Mucosa of rectum (tissue), 2 donors: ENCODE data around the gene STMN3.

ENCODE experiments used
- H3K27ac ChIP-seq, 2 donors: one replicate each; pipeline ENCODE4 v1.7.0; 2013; ENCODE audit warnings: inconsistent platforms in 2 of 2, low read depth in 2 of 2, low read length in 2 of 2
- H3K27me3 ChIP-seq, 2 donors: one replicate each; pipeline ENCODE4 v1.7.0; 2013; ENCODE audit warnings: low read length in 2 of 2; ENCODE audit not compliant: control insufficient read depth in 2 of 2, insufficient read depth in 2 of 2
- H3K36me3 ChIP-seq, 2 donors: one replicate each; pipeline ENCODE4 v1.7.0; 2013; ENCODE audit warnings: low read length in 2 of 2; ENCODE audit not compliant: control insufficient read depth in 2 of 2, insufficient read depth in 2 of 2
- H3K4me1 ChIP-seq, 2 donors: one replicate each; pipeline ENCODE4 v1.7.0; 2013; ENCODE audit warnings: low read length in 2 of 2, mild to moderate bottlenecking in 1 of 2; ENCODE audit not compliant: control insufficient read depth in 2 of 2, insufficient read depth in 2 of 2
- H3K4me3 ChIP-seq, 2 donors: one replicate each; pipeline ENCODE4 v1.7.0; 2013; ENCODE audit warnings: low read length in 2 of 2
- H3K9ac ChIP-seq, 2 donors: one replicate each; pipeline ENCODE4 v1.7.0; 2013; ENCODE audit warnings: low read length in 2 of 2, low read depth in 1 of 2, mild to moderate bottlenecking in 1 of 2
- H3K9me3 ChIP-seq, 2 donors: one replicate each; pipeline ENCODE4 v1.7.0; 2013; ENCODE audit warnings: low read length in 2 of 2; ENCODE audit not compliant: control insufficient read depth in 2 of 2
- donor health status: healthy.
- donor health status: Normal muscosa, but diverticular disease.

STMN3 gene

DNA sequence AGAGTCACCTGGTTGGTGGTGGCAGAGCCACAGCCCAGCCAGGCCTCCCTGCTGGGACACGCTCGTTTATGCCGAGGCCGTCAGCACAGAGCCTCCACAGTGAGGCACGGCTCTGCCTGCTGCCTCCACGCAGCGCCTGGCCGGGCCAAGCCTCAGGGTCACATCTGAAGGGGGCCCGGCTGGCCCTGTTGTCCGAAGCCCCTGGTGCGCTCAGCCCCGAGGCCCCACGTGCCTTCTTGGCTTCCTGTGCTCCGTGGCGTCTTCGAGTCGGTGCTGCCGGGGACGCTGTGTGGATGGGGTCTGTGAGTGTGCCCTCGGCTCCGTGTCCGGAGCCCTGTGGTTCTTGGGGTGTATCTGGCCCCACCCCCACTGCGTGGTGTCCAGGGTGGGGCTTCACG is 32.9 kb upstream of the STMN3 start:
- Histone ChIP-seq H3K36me3 (no peaks in the 10 kb centered on the region), H3K9me3 (no peaks in the 10 kb centered on the region), H3K4me3 (peak overlapping the region; percentile 36 to 59), H3K4me1 (peaks cover 33 to 36% of the 10 kb centered on the region in 2 donors), H3K27ac (peak overlapping the region; percentile 83 to 85), H3K9ac (peak overlapping the region in 1 of 2 donors; percentile 70), H3K27me3 (no peaks in the 10 kb centered on the region)

DNA sequence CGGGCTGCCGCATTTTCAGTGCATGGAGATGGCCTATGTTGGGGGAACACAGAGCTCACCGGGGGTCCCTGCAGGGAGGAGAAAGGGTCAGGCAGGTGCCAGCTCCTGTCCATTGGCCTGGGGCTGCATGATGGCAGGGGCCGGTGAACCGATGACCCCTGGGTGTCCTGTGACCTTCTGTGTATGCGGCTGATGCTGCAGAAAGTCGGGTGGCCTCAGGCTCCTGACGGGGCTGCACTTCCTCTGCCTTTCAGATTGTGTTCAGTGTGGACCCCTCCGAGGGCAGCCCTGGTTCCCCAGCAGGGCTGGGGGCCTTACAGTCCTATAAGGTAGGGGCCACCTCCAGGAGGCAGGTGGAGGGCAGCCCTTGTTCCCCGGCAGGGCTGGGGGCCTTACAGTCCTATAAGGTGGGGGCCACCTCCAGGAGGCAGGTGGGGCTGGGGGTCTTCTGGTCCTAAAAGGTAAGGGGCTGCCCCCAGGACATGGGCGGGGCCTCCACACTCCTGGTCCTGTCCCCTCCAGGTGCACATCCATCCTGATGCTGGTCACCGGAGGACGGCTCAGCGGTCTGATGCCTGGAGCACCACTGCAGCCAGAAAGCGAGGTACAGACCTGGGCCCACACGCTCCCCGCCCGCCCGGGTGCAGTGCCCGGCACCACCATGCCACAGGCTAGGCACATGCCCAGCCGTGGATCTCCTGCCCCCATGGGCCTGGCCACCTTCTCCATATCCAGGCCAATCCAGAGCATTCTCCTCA is 32.2 kb upstream of the STMN3 start:
- H3K36me3 ChIP-seq, result no peaks in the 10 kb centered on the region
- H3K4me3 ChIP-seq, result no peak overlapping the region
- H3K9ac ChIP-seq, result no peak overlapping the region
- H3K9me3 ChIP-seq, result no peaks in the 10 kb centered on the region
- H3K4me1 ChIP-seq, result peaks cover 29 to 30% of the 10 kb centered on the region in 2 donors
- H3K27ac ChIP-seq, result peak overlapping the region in 1 of 2 donors; percentile 85
- H3K27me3 ChIP-seq, result no peaks in the 10 kb centered on the region

DNA sequence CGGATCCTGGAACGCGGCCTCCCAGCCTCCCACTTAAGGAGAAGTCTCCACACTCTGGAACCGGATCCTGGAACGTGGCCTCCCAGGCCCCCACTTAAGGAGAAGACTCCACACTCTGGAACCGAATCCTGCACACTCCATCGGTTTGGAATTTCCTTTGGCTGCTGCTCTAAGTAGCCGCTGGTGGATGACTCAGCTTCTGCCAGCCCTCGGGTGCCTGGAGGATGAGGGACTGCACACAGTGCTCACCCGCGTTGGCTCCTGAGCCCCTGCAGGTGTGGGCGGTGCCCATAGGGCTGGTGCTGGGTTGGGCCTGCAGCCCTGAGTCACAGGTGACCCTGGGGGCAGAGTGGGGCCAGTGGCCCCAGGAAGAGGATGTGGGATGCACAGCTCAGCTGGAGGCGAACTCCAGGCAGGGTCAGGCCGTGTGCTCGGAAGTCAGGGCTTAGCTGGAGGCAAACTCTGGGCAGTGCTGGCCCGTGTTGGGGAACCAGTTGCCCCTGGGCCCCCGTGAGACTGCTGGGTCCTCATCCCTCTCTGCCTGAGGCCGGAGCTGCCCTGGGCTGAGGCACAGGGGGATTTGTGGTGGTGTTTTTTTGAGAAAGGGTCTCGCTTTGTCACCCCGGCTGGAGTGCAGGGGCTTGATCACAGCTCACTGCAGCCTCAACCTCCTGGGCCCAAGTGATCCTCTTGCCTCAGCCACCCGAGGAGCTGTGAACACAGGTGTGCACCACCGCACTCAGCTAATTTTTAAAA is 29.3 kb upstream of the STMN3 start:
- Histone ChIP-seq H3K27me3 (no peaks in the 10 kb centered on the region), H3K9me3 (no peaks in the 10 kb centered on the region), H3K27ac (peak overlapping the region; percentile 34 to 61), H3K9ac (no peak overlapping the region), H3K36me3 (peaks cover 4% of the 10 kb centered on the region in 2 donors), H3K4me3 (no peak overlapping the region), H3K4me1 (peaks cover 17 to 19% of the 10 kb centered on the region in 2 donors)

DNA sequence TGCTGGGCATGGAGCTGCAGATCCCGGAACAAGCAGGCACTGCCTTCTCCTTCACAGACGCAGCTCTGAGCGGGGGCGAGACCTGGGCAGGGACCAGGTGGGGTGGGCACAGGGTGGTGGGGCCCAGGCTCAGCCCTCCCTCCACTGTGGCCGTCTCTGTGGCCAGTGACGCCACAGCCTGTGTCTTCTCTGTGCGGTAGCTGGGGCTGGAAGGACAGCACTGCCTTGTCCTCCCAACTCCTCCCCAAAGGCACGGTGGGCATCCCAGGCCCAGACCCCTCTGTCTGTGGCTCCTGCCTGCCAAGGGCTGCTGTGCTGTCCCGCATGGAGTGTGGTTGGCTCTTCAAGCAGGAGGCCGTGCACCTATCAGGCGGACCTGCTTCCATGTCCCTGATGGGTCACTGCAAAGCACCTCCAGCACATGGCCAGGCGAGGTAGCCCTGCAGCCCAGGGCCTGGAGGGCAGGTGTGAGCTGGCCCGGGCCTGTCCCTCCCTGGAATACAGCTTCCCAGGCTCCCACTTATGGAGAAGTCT is 28.5 kb upstream of the STMN3 start:
- no peak overlapping the region for H3K4me3 ChIP-seq
- H3K9me3 ChIP-seq, result no peaks in the 10 kb centered on the region
- H3K4me1 ChIP-seq, result peaks cover 8 to 10% of the 10 kb centered on the region in 2 donors
- H3K36me3 ChIP-seq, result peaks cover 4 to 7% of the 10 kb centered on the region in 2 donors
- no peak overlapping the region for H3K9ac ChIP-seq
- no peaks in the 10 kb centered on the region for H3K27me3 ChIP-seq
- H3K27ac ChIP-seq, result peak overlapping the region; percentile 34 to 52

DNA sequence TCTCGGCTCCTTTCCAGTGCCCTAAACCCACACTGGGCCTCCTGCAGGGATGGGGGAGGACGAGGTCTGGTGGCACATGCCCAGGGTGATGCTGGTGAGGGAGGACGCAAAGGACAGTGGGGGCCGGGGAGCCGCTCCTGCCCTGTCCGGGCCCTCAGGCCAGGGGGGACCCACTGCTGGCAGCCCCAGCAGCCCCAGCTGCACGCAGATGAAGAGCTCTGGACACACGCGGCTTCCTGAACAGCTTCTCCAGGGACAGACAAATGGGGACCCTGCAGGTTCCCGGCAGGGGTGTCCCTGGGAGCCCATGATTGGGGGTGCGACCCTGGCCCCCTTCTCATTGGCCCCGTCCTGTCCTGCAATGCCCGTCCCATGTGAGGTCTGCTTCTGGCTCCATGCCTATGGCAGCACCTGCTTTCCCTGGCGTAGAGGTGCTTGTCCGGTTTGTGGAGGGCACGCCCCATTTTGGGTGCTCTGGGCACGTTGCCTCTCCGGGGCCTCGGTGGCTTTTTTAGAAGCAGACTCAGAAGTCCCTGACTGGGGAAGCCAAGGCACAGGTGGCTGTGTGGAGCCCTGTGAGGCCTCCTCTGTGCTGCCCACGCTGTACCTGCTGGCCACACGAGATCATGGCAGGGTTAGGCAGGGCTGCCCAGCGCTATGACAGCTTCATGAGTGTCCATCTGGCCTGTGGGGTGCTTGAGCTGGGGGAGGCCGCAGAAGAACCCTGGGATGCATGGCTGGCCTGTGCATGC is 27.8 kb upstream of the STMN3 start:
- Histone ChIP-seq H3K4me1 (peaks cover 2 to 4% of the 10 kb centered on the region in 2 donors), H3K27ac (no peak overlapping the region), H3K9ac (no peak overlapping the region), H3K9me3 (no peaks in the 10 kb centered on the region), H3K4me3 (no peak overlapping the region), H3K36me3 (peaks cover 4 to 7% of the 10 kb centered on the region in 2 donors), H3K27me3 (no peaks in the 10 kb centered on the region)

DNA sequence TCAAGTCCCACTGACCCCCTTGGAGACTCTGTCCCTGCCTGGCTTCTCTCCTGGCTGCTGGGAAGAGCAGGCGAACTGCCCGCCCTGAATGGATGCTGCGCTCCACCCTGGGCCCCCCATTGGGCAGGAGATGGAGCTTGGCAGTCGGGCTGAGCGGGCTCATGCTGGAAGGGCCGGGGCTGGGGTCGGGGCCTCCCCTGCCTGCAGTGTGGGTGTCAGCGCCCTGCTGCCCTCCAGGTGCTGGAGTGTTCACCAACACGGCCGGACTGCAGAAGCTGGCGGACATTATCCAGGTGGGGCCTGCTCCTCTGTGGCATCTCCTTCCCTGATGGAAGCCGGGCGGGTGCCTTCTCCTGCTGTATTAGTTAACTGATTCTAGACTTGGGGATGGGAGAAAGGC is 27.2 kb upstream of the STMN3 start:
- Histone ChIP-seq H3K4me1 (peaks cover 0 to 2% of the 10 kb centered on the region in 2 donors), H3K36me3 (peaks cover 4 to 10% of the 10 kb centered on the region in 2 donors)

DNA sequence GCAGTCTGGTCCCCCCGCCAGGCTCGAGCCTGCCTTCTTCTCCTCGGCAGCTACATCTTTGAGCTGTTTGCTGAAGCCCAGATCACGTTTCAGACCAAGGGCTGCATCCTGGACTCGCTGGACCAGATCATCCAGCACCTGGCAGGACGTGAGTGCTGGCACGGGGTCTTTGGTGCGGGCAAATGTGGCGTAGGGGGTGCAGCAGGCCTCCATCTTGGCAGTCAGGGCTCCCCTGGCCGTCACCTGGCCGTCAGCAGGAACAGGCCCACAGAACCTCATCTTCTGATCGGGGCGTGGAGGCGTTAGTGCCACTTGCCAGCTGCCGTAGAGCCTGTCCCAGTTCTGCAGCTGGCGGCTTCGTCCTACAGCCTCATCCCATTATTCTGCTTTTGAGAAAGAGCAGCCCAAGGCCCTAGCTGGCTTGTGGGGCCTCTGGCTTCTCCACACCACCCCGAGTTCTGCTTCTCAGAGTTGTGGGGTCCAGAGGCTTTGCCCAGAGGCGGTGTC is 26.6 kb upstream of the STMN3 start:
- Histone ChIP-seq H3K27ac (no peak overlapping the region), H3K4me1 (peaks cover 0 to 2% of the 10 kb centered on the region in 2 donors), H3K9ac (no peak overlapping the region), H3K4me3 (no peak overlapping the region), H3K36me3 (peaks cover 4 to 11% of the 10 kb centered on the region in 2 donors), H3K9me3 (no peaks in the 10 kb centered on the region), H3K27me3 (no peaks in the 10 kb centered on the region)

More for the DNA sequence above, 27.2 kb upstream of the STMN3 start:
- no peaks in the 10 kb centered on the region for H3K9me3 ChIP-seq
- no peak overlapping the region for H3K27ac ChIP-seq
- H3K9ac ChIP-seq, result no peak overlapping the region
- H3K27me3 ChIP-seq, result no peaks in the 10 kb centered on the region
- H3K4me3 ChIP-seq, result no peak overlapping the region

DNA sequence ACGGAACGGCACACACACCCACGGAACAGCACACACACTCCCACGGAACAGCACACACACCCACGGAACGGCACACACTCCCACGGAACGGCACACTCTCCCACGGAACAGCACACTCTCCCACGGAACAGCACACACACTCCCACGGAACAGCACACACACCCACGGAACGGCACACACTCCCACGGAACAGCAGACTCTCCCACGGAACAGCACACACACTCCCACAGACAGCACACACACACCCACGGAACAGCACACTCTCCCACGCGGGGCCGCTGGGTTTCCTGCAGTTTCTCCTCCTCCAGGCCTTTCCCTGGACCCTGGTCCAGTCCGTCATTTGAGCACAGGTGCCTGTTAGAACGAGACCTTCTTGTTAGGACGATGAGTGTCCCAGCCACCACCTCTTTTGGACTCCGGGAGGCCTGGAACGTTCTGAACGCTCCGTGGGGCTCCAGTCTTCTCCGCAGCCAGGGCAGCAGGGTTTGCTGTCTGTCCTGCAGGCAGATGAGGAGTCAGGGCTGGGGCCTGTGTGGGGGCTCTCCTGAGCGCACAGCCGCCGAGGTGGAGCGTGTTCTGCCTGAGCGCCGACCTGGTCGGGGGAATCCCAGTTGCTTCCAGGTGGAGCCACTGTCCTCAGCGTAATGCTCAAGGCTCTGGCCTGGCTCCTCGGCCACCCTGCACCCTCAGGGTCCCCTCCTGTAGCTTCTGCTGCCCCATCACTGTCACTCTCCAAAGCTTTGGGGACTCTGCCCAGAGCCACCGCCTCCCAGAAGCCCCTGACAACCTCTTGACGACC is 25.6 kb upstream of the STMN3 start:
- peaks cover 4 to 17% of the 10 kb centered on the region in 2 donors for H3K36me3 ChIP-seq
- H3K9ac ChIP-seq, result no peak overlapping the region
- H3K27ac ChIP-seq, result no peak overlapping the region
- H3K4me1 ChIP-seq, result peaks cover 0 to 2% of the 10 kb centered on the region in 2 donors
- H3K9me3 ChIP-seq, result no peaks in the 10 kb centered on the region
- no peak overlapping the region for H3K4me3 ChIP-seq
- H3K27me3 ChIP-seq, result no peaks in the 10 kb centered on the region

DNA sequence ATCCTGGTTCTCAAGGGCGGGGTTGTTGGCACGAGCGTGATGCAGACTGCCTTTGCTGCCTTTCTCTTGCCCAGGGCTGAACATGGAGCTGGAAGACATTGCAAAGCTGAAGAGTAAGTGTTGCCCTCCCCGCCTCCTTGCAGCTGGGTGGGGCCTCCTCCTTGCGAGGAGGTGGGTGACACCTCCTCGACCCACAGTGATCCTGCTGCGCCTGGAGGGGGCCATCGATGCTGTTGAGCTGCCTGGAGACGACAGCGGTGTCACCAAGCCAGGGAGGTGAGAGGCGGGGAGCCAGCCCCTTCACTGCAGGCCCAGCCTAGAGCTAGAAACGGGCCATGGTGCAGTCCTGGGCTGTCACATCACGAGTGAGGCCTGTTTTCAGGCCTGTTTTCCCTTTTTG is 24.8 kb upstream of the STMN3 start:
- peaks cover 0 to 2% of the 10 kb centered on the region in 2 donors for H3K4me1 ChIP-seq
- H3K27me3 ChIP-seq, result no peaks in the 10 kb centered on the region
- no peak overlapping the region for H3K27ac ChIP-seq
- H3K36me3 ChIP-seq, result peaks cover 4 to 21% of the 10 kb centered on the region in 2 donors
- no peaks in the 10 kb centered on the region for H3K9me3 ChIP-seq
- H3K9ac ChIP-seq, result no peak overlapping the region
- no peak overlapping the region for H3K4me3 ChIP-seq
